HepG2 (cell line): Measurements from ENCODE around the gene NUDT13. TPM values are rescaled to one million over a fixed set of nuclear protein-coding genes. Genes with fewer than 3 reads are reported as not detected.
A peak's percentile ranks its signal among the peaks of the same experiment; 100 is the strongest.

Experiments
- CHCHD3 ChIP-seq: sonication (generic); formaldehyde crosslinking; IDR thresholded peaks from 2 replicates; pipeline ENCODE4 v1.8.0; 2022; ENCODE audit warnings: mild to moderate bottlenecking, missing genetic modification reagents, moderate library complexity
- CHD2 ChIP-seq: IDR thresholded peaks from 2 replicates; pipeline ENCODE4 v1.6.1; 2011; ENCODE audit warnings: low read depth, low read length, improper control_type of control experiment
- ESRRA ChIP-seq: sonication (generic); formaldehyde crosslinking; IDR thresholded peaks from 2 replicates; pipeline ENCODE4 v1.5.1; 2020; ENCODE audit warnings: mild to moderate bottlenecking, low read depth, missing genetic modification reagents
- EZH2 ChIP-seq: conservative IDR thresholded peaks from 2 replicates; pipeline ENCODE4 v1.6.1; 2012; ENCODE audit warnings: mild to moderate bottlenecking, low read depth, low read length, moderate library complexity
- GPBP1L1 ChIP-seq: sonication (generic); formaldehyde crosslinking; IDR thresholded peaks from 2 replicates; pipeline ENCODE4 v1.5.0; 2020; ENCODE audit warnings: mild to moderate bottlenecking, missing genetic modification reagents
- HBP1 ChIP-seq: IDR thresholded peaks from 2 replicates; pipeline ENCODE4 v1.6.1; 2016; ENCODE audit warnings: low read depth, control low read depth
- HIC2 ChIP-seq: sonication (generic); formaldehyde crosslinking; IDR thresholded peaks from 2 replicates; pipeline ENCODE4 v1.9.0; 2022; ENCODE audit warnings: low read depth, missing genetic modification reagents
- KDM2A ChIP-seq: sonication (generic); formaldehyde crosslinking; IDR thresholded peaks from 2 replicates; pipeline ENCODE4 v1.4.0; 2020; ENCODE audit warnings: low read depth, missing genetic modification reagents, borderline replicate concordance
- KLF6 ChIP-seq: IDR thresholded peaks from 2 replicates; pipeline ENCODE4 v1.8.0; 2016; ENCODE audit warnings: missing biosample characterization, missing genetic modification reagents
- KMT2B ChIP-seq: IDR thresholded peaks from 2 replicates; pipeline ENCODE4 v1.6.1; 2016; ENCODE audit warnings: missing genetic modification reagents, missing compliant biosample characterization
- MATR3 ChIP-seq: sonication (generic); formaldehyde crosslinking; IDR thresholded peaks from 2 replicates; pipeline ENCODE4 v1.4.0; 2020; ENCODE audit warnings: missing genetic modification reagents
- NCOA5 ChIP-seq: sonication (generic); formaldehyde crosslinking; IDR thresholded peaks from 2 replicates; pipeline ENCODE4 v1.4.0; 2020; ENCODE audit warnings: missing genetic modification reagents
- NR2C2 ChIP-seq: sonication (generic); formaldehyde crosslinking; IDR thresholded peaks from 2 replicates; pipeline ENCODE4 v1.4.0; 2020; ENCODE audit warnings: missing genetic modification reagents, mild to moderate bottlenecking, moderate library complexity, borderline replicate concordance
- PATZ1 ChIP-seq: sonication (generic); formaldehyde crosslinking; IDR thresholded peaks from 2 replicates; pipeline ENCODE4 v1.4.0; 2020; ENCODE audit warnings: missing genetic modification reagents
- RBFOX2 ChIP-seq: fragments of 200-400 bp; formaldehyde crosslinking; IDR thresholded peaks from 2 replicates; pipeline ENCODE4 v1.6.1; 2017; ENCODE audit warnings: low read depth, mild to moderate bottlenecking, low read length
- RXRA ChIP-seq: sonication (generic); formaldehyde crosslinking; IDR thresholded peaks from 2 replicates; pipeline ENCODE4 v1.5.1; 2020; ENCODE audit warnings: missing genetic modification reagents
- ZMYM3 ChIP-seq: sonication (generic); formaldehyde crosslinking; IDR thresholded peaks from 2 replicates; pipeline ENCODE4 v1.5.1; 2020; ENCODE audit warnings: mild to moderate bottlenecking, missing genetic modification reagents
- ZNF263 ChIP-seq: sonication (generic); formaldehyde crosslinking; IDR thresholded peaks from 2 replicates; pipeline ENCODE4 v1.4.0; 2020; ENCODE audit warnings: missing genetic modification reagents
- ZNF7 ChIP-seq: IDR thresholded peaks from 2 replicates; pipeline ENCODE4 v1.6.1; 2016; ENCODE audit warnings: missing biosample characterization, missing genetic modification reagents
- ZNF772 ChIP-seq: sonication (generic); formaldehyde crosslinking; IDR thresholded peaks from 2 replicates; pipeline ENCODE4 v1.5.0; 2020; ENCODE audit warnings: mild to moderate bottlenecking, missing genetic modification reagents
- ZNF841 ChIP-seq: sonication (generic); formaldehyde crosslinking; IDR thresholded peaks from 2 replicates; pipeline ENCODE4 v1.8.1; 2023; ENCODE audit warnings: missing genetic modification reagents, borderline replicate concordance
- polyA plus RNA-seq, 8 experiments: library from polyadenylated mRNA; depleted of rRNA in 3 of 8; stranded (reverse) in 7 of 8; unstranded in 1 of 8; fragments of >200 nt; fragmentation: Illumina TruSeq in 4 of 8; extraction: Trizol in 4 of 8; gene quantifications; 2 replicates each; pipeline versions ENCODE4 v1.2.1 to v1.2.3, GENCODE V29; 2011 to 2016; ENCODE audit warnings: low read depth in 4 of 8, missing spikeins in 1 of 8, mixed read lengths in 1 of 8; ENCODE audit not compliant: insufficient read depth in 1 of 8
- total RNA-seq, 5 experiments: library from RNA; depleted of rRNA; stranded (reverse); fragments of >200 nt; fragmentation: Illumina TruSeq; extraction: Trizol; gene quantifications; 2 replicates each; pipeline ENCODE4 v1.2.3, GENCODE V29; 2016; ENCODE audit warnings: low read depth in 1 of 5
- TF ChIP-seq, protein P1 (sequence below): sonication (generic); formaldehyde crosslinking; IDR thresholded peaks from 2 replicates; pipeline ENCODE4 v1.5.0; 2020; ENCODE audit warnings: missing genetic modification reagents
- TF ChIP-seq, protein P2 (sequence below): sonication (generic); formaldehyde crosslinking; IDR thresholded peaks from 2 replicates; pipeline ENCODE4 v1.4.0; 2020; ENCODE audit warnings: missing genetic modification reagents; ENCODE audit errors: not compliant biosample characterization

The NUDT13 gene
- total and polyA plus RNA-seq, 2 of the 13 experiments (the other 11 are each of a cell fraction or from before 2014, with no cell fraction given): 4.2 to 6.5 TPM

DNA sequence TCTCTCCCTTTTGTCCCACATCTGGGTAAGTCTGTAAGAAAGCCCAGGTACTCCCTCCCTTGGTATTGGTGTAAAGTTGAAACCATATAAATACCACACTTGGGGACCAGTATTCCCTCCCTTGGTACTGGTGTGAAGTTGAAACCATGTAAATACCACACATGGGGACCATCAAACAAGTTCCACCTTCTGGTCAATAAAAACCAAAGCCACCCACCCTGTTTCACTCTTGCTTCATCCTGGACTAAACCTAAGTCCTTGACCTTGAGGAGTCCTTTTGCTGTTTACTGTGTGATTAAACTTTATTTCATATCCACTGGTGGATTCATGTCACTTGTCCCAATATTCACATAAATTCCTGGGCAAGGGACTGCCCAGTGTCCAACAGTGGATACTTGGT, 22.0 kb upstream of the NUDT13 start (continued):
- no peak for TF ChIP-seq HIC2
- no peak for TF ChIP-seq ZMYM3
- TF ChIP-seq ESRRA (CRISPR knock-in tag): peak; percentile 82
- no peak for TF ChIP-seq GPBP1L1
- TF ChIP-seq RXRA (CRISPR knock-in tag): no peak; the same call in 1 of the 2 replicates
- no peak for TF ChIP-seq CHCHD3 (CRISPR knock-in tag)
- no peak for TF ChIP-seq EZH2
- TF ChIP-seq, protein P1, sequence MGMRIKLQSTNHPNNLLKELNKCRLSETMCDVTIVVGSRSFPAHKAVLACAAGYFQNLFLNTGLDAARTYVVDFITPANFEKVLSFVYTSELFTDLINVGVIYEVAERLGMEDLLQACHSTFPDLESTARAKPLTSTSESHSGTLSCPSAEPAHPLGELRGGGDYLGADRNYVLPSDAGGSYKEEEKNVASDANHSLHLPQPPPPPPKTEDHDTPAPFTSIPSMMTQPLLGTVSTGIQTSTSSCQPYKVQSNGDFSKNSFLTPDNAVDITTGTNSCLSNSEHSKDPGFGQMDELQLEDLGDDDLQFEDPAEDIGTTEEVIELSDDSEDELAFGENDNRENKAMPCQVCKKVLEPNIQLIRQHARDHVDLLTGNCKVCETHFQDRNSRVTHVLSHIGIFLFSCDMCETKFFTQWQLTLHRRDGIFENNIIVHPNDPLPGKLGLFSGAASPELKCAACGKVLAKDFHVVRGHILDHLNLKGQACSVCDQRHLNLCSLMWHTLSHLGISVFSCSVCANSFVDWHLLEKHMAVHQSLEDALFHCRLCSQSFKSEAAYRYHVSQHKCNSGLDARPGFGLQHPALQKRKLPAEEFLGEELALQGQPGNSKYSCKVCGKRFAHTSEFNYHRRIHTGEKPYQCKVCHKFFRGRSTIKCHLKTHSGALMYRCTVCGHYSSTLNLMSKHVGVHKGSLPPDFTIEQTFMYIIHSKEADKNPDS (CRISPR knock-in tag): peak; percentile 81; the same call in 1 of the 2 replicates
- no peak for TF ChIP-seq RBFOX2
- TF ChIP-seq HBP1 (CRISPR knock-in tag): no peak
- TF ChIP-seq KMT2B: no peak
- TF ChIP-seq, protein P2, sequence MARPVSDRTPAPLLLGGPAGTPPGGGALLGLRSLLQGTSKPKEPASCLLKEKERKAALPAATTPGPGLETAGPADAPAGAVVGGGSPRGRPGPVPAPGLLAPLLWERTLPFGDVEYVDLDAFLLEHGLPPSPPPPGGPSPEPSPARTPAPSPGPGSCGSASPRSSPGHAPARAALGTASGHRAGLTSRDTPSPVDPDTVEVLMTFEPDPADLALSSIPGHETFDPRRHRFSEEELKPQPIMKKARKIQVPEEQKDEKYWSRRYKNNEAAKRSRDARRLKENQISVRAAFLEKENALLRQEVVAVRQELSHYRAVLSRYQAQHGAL (CRISPR knock-in tag): no peak
- TF ChIP-seq KDM2A: no peak
- no peak for TF ChIP-seq NCOA5 (CRISPR knock-in tag)
- TF ChIP-seq NR2C2: no peak; the same call in 1 of the 2 replicates
- TF ChIP-seq MATR3 (CRISPR knock-in tag): no peak
- no peak for TF ChIP-seq ZNF7 (CRISPR knock-in tag)
- TF ChIP-seq PATZ1 (CRISPR knock-in tag): peak; percentile 32; the same call in 1 of the 2 replicates
- no peak for TF ChIP-seq KLF6
- TF ChIP-seq CHD2: no peak
- no peak for TF ChIP-seq ZNF772
- TF ChIP-seq ZNF263 (CRISPR knock-in tag): no peak
- no peak for TF ChIP-seq ZNF841 (CRISPR knock-in tag)
